AG09309 (cell line): ENCODE data around the gene PPFIA4.

Experiments used
- DNase-seq: peaks from one replicate; pipeline ENCODE4 v3.0.0-alpha.2; 2010; ENCODE audit warnings: low read depth
- H3K4me3 ChIP-seq: 2 replicates; pipeline ENCODE4 v1.5.1; 2011; ENCODE audit warnings: mild to moderate bottlenecking, low read depth, low read length, moderate library complexity; ENCODE audit not compliant: control insufficient read depth
- TF ChIP-seq, protein P1 (sequence below): IDR thresholded peaks from 2 replicates; pipeline ENCODE4 v1.5.1; 2011; ENCODE audit warnings: mild to moderate bottlenecking, low read depth, low read length, inconsistent platforms; ENCODE audit not compliant: insufficient read depth, control insufficient read depth; ENCODE audit errors: missing control alignments

Gene PPFIA4

DNA sequence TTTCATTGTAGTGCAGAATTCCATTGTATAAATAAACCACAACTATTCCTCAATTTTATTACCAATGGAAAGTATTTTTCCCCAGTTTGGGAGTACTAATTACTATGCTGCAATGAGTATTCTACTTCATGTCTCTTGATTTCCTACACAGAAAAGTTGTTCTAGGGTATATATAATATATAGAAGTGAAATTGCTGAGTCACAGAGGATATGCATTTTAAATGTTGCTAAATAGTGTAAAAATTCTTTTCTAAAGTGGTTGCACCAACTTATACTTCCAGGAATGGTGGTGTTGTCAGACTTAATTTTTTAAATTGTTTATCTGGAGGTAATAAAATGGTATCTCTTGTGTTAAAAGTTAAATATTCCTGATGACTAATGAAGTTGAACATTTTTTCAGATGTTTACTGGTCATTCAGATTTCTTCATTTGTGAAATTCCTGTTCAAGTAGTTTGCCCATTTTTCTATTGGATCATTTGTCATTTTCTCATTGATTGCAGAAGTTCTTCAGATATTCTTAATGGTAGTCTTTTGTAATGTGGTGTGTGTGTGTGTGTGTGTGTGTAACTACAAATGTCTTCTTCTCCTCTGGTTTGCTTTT lies 78.6 kb downstream of the PPFIA4 start:
- TF ChIP-seq, protein P1, sequence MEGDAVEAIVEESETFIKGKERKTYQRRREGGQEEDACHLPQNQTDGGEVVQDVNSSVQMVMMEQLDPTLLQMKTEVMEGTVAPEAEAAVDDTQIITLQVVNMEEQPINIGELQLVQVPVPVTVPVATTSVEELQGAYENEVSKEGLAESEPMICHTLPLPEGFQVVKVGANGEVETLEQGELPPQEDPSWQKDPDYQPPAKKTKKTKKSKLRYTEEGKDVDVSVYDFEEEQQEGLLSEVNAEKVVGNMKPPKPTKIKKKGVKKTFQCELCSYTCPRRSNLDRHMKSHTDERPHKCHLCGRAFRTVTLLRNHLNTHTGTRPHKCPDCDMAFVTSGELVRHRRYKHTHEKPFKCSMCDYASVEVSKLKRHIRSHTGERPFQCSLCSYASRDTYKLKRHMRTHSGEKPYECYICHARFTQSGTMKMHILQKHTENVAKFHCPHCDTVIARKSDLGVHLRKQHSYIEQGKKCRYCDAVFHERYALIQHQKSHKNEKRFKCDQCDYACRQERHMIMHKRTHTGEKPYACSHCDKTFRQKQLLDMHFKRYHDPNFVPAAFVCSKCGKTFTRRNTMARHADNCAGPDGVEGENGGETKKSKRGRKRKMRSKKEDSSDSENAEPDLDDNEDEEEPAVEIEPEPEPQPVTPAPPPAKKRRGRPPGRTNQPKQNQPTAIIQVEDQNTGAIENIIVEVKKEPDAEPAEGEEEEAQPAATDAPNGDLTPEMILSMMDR, result no peak
- DNase-seq, result no peak

DNA sequence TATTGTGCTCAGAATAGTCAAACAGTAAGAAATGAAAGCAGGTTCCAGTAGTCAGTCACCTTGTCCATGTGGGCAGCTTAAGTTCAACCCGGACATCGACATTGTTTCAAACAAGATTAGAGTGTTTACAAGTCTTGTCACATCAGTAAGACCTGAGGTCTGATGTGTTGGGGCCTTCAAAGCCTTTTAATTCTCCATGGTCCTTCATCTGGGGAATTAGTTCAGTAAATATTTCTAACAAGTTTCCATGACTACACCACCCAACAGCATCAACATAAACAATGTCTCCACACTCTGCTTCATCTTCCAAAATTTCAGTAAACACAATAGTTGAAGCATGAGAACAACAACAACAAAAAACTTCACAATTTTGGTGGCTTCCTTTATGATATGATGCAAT lies 86.2 kb downstream of the PPFIA4 start:
- TF ChIP-seq, protein P1, result no peak
- H3K4me3 ChIP-seq, result no peak overlapping the region
- no peak for DNase-seq

More for the DNA sequence above, 78.6 kb downstream of the PPFIA4 start:
- no peak overlapping the region for H3K4me3 ChIP-seq

DNA sequence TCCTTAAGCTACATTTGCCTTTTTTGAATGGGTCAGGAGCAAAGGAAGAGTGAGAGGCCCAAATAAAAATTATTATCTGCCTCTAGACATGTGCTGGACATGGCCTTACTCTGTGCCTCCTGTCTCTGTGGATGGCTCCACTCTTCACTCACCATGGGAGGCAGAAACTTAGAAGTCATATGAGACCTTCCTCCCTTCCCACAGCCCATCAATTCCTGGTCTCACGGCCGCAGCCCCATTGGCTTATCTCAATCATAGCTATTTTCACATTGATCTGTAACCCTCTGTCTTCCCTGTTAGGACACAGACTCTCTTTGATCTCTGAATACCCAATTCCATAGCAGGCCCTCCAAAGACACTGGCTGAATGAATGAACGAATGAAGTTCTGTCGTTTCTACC lies 87.0 kb downstream of the PPFIA4 start:
- no peak for DNase-seq
- TF ChIP-seq, protein P1, result no peak
- H3K4me3 ChIP-seq, result no peak overlapping the region

DNA sequence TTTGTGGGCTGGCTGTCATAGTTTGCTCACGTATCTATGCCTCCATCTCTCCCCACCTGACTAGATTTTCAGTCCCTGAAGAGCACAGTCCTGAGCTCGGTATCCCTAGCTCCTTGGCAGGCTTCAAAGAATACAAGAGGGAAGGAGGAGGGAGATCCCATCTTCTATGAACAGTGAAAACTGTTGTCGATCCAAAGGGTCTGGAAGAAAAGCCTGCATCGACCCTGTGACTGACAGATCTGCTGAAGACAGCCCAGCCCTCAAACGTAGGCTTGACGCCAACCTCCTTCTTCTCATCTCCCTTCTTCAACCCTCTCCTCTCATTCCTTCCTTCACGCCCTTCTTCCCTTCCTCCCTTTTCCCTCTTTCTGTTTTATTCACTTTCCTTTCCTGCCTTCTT lies 87.9 kb downstream of the PPFIA4 start:
- H3K4me3 ChIP-seq, result no peak overlapping the region
- DNase-seq, result no peak
- TF ChIP-seq, protein P1, result no peak

DNA sequence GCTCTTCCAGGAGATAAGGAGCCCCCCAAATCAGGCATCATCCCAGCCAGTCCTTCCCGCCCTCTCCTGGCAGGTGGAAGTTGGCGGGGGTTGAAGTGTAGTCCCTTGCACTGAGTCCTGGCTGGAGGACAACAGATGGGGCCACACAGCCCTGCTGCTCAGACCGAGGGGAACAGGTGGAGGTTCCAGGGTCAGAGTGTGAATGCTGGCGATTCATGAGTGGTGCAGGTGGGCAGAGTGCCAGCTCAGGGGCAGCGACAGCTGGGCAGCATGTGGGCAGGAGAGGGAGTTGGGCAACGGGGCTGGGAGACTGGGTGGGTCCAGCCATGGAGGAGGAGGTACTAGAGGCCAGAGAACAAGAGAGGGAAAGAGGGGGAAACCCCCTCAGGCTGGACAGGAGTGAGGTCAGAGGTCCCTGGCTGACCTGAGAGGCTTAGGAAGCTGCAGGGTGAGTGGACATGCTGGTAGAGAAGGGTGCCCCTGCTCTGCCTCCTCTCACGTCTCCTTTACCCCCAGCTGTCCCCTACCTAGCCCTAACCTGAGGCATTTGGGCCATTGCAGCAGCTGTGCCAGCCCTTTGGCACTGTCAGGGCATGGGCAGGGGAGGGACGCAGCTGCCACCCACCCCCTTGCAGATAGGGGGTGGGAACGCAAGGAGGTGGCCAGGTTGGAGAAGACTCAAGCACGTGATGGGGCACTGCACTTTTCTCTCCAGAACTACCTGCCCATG lies 90.0 kb downstream of the PPFIA4 start:
- no peak for DNase-seq
- TF ChIP-seq, protein P1, result no peak
- no peak overlapping the region for H3K4me3 ChIP-seq

DNA sequence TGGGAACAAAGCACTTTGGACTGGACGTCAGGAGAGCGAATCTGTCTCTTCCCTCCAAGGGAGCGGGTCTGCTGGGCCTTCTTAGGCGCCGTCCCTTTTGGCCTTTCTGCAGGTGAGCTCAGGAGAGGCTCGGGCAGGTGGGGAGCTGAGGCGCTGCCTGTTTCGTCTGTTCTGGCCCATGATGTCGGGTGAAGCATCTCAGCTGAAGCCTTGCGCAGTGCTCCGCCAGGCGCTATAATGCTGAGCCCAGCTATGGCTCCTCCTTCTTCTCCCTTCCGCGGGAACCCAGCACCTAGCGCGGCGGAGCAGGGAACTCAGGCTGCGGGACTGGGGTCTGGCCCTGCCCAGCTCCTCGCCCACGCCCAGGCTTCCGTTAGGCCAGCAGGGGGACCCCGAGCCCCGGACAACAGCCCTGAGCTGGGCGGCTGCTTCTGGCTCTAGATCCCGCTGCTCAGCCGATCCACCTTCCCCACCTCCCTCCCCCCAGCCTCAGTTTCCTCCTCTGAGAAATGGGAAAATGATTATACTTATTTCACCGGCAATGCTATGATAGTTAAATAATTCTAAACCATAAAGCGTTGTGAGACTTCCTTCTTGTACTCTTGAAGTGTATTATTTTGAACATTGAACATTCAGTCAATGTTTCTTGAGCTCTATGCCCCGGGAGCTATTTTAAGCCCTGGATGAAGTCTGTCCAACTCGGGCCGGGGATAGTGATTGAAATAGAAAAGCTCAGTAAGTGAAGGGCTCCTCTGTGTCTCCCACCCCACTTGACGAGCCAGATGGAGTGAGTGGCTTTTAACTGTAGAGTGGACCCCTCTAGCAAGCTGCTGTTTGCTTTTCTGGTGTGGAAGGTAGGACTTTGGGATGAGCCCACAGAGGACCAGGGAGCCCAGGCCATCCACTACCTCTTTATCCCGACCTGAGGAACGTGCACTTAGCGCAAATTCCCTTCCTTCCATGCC lies 91.6 kb downstream of the PPFIA4 start:
- no peak for DNase-seq
- TF ChIP-seq, protein P1, result peak; percentile 91
- no peak overlapping the region for H3K4me3 ChIP-seq
